Right hindlimb (tissue), 1 donor: ENCODE measurements around the gene DRAXIN.

Source experiments
- DNase-seq: peaks from one replicate; pipeline ENCODE4 v3.0.0-alpha.2; 2018

DRAXIN gene

DNA sequence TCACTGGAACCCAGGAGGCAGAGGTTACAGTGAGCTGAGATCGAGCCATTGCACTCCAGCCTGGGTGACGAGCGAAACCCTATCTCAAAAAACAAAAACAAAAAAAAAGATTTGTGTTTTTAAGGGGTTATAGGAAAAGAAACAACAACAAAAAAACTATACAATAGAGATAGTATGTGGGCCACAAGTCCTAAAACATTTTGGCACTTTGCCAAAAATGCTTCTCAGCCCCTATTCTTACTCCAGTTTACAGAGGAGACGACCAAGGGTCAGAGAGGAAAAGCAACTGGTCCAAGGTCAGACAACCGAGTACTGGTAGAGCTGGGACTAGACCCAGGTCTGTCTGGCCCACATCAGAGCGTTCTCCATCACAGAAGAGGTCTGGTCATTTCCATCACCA is 33.9 kb upstream of the DRAXIN start:
- DNase-seq, result no peak

DNA sequence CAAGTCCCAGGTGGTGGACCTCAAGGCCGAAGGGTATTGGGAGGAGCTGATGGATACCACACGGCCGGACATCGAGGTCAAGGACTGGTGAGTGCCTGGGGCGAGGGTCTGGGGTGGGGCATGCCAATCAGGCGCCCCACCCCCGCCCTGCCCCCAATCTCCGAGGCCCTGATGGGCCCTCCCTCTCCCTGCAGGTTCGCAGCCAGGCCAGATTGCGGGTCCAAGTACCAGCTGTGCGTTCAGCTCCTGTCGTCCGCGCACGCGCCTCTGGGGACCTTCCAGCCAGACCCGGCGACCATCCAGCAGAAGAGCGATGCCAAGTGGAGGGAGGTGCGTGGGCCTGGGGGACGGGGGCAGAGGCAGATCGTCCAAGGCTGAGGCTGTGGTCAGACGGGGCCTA is 33.0 kb upstream of the DRAXIN start:
- no peak for DNase-seq

DNA sequence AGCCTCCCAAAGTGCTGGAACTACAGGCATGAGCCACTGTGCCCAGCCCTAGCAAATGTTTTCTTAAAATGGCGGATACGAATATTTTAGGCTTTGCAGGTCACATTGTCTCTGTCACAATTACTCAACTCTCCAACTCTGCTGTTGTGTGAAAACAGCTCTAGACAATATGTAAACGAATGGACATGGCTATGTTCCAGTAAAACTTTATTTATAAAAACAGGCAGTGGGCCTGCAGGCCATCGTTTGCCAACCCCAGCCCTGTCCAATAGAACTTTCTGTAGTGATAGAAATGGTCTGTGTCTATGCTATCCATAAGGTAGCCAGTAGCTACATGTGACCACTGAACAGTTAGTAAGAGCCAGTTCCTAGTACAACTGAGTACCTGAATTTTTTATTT is 31.8 kb upstream of the DRAXIN start:
- DNase-seq, result no peak

DNA sequence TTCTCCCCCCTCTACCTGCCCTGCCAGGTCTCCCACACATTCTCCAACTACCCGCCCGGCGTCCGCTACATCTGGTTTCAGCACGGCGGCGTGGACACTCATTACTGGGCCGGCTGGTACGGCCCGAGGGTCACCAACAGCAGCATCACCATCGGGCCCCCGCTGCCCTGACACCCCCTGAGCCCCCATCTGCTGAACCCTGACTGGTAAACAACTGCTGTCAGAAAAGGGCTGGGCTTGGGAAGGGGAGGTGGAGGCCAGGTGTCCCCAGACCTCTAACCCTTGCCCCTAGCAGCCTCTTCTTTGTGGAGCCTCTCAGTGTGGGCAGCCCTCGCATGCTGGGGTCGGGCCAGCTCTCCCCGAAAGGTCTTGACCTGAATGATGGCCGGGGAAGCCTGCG is 30.4 kb upstream of the DRAXIN start:
- DNase-seq, result no peak

- peak; percentile 46 for DNase-seq
These were observed 27.0 kb upstream of the DRAXIN start for GRCh38 chr1:11664336-11665065.

- no peak for DNase-seq
These were observed 23.0 kb upstream of the DRAXIN start for GRCh38 chr1:11668516-11668915.

DNA sequence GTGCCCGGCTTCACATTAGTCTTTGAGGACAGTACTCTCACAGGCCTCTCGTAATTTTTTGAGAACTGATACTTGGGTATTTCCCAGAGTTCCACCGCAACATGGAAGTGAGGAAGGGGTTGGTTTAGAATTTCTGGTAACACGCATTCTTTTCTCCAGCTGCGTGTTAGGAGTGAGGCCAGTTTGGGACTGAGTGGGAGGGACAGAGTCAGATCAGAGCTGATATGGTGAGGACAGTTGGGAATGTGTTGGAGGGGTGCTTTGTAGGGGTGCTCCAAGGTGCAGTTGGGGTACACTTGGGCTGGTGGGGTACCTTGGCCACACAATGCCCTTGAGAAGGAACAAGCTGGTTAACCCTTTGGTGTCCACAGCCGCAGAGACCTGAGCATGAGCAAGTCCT is 20.8 kb upstream of the DRAXIN start:
- no peak for DNase-seq

- DNase-seq, result no peak
These were observed 20.3 kb upstream of the DRAXIN start for GRCh38 chr1:11671205-11671543.

- no peak for DNase-seq
These were observed 19.8 kb upstream of the DRAXIN start for GRCh38 chr1:11671544-11672286.

- no peak for DNase-seq
These were observed 18.3 kb upstream of the DRAXIN start for GRCh38 chr1:11673089-11673769.

GRCh38 chr1:11674488-11674887 is 17.0 kb upstream of the DRAXIN start:
- no peak for DNase-seq

- no peak for DNase-seq
These were observed 16.2 kb upstream of the DRAXIN start for GRCh38 chr1:11675325-11675724.

DNA sequence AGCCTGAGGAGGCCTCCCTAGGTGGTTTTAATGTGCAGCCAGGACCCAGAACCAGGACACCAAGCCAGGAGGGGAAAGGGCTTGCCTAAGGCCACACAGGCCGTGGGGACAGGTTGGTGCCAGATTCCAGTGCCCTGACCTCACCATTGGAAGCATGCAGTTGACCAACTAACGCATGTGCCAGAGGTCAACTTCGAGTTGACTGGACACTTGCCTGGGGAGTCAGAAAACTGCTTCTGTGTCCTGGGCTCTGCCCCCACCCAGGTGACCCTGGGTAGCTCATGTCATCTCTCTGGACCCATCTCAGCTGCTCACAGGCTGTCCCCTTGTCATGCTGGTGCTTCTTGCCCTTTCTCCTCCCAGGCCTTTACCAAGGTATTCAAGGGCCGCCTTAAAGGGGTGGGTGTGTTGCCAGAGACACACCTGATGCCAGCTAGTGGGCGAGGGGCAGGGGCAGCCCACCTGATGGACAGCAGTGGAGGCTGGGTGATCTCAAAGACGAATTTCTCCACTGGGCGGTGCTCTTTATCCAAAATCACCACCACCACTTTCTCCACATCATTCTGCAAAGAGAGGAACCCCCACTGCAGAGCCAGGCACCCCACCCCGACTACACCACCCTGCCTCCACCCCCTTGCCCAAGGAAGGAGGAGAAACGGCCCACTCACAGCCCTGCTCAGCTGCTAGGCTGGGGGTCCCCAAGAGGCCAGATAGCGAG is 15.0 kb upstream of the DRAXIN start:
- no peak for DNase-seq

- DNase-seq, result no peak
These were observed 13.1 kb upstream of the DRAXIN start for GRCh38 chr1:11678442-11678841.

GRCh38 chr1:11680270-11681070 is 11.0 kb upstream of the DRAXIN start:
- no peak for DNase-seq

DNA sequence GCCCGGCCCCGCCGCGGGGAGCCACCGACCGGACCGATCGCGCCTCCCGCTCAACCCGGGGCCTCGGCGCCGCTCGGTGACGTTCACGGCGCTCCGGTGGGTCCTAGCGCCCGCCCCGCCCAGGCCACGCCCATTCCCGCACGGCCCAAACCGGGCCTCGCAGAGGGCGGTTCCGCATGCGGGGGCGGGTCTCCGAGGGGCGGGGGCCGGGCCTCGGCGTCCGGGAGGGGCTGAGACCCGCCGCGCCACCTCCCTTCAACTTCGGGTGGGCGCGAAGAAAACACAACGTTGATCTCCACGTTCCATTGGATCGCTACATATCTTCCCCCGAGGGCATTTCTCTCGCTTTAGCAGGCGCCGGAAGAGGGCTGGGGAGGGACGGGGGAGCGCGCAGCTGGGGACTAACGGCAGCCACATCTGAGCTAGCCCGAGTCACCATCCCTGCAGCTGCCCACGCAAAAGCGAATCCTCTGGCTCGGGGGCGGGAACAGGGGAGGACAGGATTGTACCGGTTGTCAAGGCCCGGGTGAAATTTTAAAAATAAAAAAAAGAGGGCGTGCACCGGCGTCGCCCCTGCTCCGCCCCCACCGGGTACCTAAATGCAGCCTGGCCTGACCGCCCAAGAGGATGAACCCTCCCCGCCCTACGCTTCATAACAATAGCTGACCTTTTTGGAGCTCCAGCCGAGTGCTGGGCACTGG is 10.3 kb upstream of the DRAXIN start, which contains the start of gene MAD2L2:
MAD2L2 (minus strand) TSS at position 78 of the 701 bp plus-strand sequence. CDS start 547 bp downstream, outside the sequence.
- DNase-seq, result peak; percentile 91

- DNase-seq, result no peak
These were observed 9.2 kb upstream of the DRAXIN start for GRCh38 chr1:11682287-11682771.

DNA sequence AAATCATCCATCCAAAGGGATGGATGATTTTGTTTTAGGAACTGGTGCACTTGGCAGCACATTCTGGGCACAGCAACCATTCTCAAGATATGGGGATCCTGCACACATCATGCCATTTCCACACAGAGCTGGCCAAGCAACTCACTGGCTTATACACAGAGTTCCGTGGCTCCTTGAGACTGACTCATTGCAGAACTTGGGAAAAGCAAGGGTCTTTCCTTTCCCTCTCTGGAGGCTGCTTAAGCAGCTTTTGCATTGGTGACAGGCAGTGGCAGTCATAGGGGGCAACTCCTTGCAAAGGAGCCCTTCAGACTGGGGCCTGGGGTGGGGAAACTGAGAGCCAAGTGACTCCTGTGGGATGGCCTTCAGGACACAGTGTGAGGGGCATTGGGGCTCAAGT is 8.7 kb upstream of the DRAXIN start:
- no peak for DNase-seq

- DNase-seq, result no peak
These were observed 7.4 kb upstream of the DRAXIN start for GRCh38 chr1:11684070-11684469.

- no peak for DNase-seq
These were observed 6.2 kb upstream of the DRAXIN start for GRCh38 chr1:11685210-11685752.

- DNase-seq, result no peak
These were observed 3.0 kb upstream of the DRAXIN start for GRCh38 chr1:11688506-11688905.
